HEK293 (cell line): Measurements from ENCODE around the gene ADNP.

Experiments used
- KLF9 ChIP-seq: fragments of 450-650 bp; formaldehyde crosslinking; IDR thresholded peaks from 2 replicates; pipeline ENCODE4 v1.5.1; 2016; ENCODE audit warnings: missing biosample characterization, missing genetic modification characterization, low read depth
- OVOL3 ChIP-seq: fragments of 450-650 bp; formaldehyde crosslinking; IDR thresholded peaks from 2 replicates; pipeline ENCODE4 v1.5.1; 2016; ENCODE audit warnings: missing biosample characterization, missing genetic modification characterization
- REPIN1 ChIP-seq: fragments of 450-650 bp; formaldehyde crosslinking; IDR thresholded peaks from 2 replicates; pipeline ENCODE4 v1.5.1; 2017; ENCODE audit warnings: missing biosample characterization, missing genetic modification characterization, low read depth
- ZFP3 ChIP-seq: fragments of 450-650 bp; formaldehyde crosslinking; IDR thresholded peaks from 2 replicates; pipeline ENCODE4 v1.5.1; 2016; ENCODE audit warnings: low read depth, missing biosample characterization, missing genetic modification characterization
- ZNF202 ChIP-seq: fragments of 450-650 bp; formaldehyde crosslinking; IDR thresholded peaks from 2 replicates; pipeline ENCODE4 v1.5.1; 2016; ENCODE audit warnings: missing biosample characterization, missing genetic modification characterization, borderline replicate concordance
- ZNF404 ChIP-seq: fragments of 450-650 bp; formaldehyde crosslinking; IDR thresholded peaks from 2 replicates; pipeline ENCODE4 v1.5.1; 2017; ENCODE audit warnings: missing biosample characterization, missing genetic modification characterization
- ZNF423 ChIP-seq: fragments of 450-650 bp; formaldehyde crosslinking; IDR thresholded peaks from 2 replicates; pipeline ENCODE4 v1.5.1; 2016; ENCODE audit warnings: missing biosample characterization, missing genetic modification characterization
- ZNF473 ChIP-seq: fragments of 450-650 bp; formaldehyde crosslinking; IDR thresholded peaks from 2 replicates; pipeline ENCODE4 v1.5.1; 2017; ENCODE audit warnings: missing biosample characterization, missing genetic modification characterization
- ZNF521 ChIP-seq: fragments of 450-650 bp; formaldehyde crosslinking; IDR thresholded peaks from 2 replicates; pipeline ENCODE4 v1.5.1; 2017; ENCODE audit warnings: missing biosample characterization, mild to moderate bottlenecking, missing genetic modification characterization
- ZNF549 ChIP-seq: fragments of 450-650 bp; IDR thresholded peaks from 2 replicates; pipeline ENCODE4 v1.5.1; 2018; ENCODE audit warnings: missing biosample characterization, missing genetic modification characterization, mild to moderate bottlenecking, inconsistent platforms, moderate library complexity
- ZNF623 ChIP-seq: fragments of 450-650 bp; formaldehyde crosslinking; IDR thresholded peaks from 2 replicates; pipeline ENCODE4 v1.5.1; 2016; ENCODE audit warnings: missing biosample characterization, missing genetic modification characterization
- ZNF629 ChIP-seq: fragments of 450-650 bp; formaldehyde crosslinking; IDR thresholded peaks from 2 replicates; pipeline ENCODE4 v1.5.1; 2017; ENCODE audit warnings: missing biosample characterization, missing genetic modification characterization
- ZNF658 ChIP-seq: fragments of 450-650 bp; formaldehyde crosslinking; IDR thresholded peaks from 2 replicates; pipeline ENCODE4; 2016; ENCODE audit warnings: missing biosample characterization, missing genetic modification characterization
- ZNF707 ChIP-seq: fragments of 450-650 bp; formaldehyde crosslinking; IDR thresholded peaks from 2 replicates; pipeline ENCODE4 v1.5.1; 2016; ENCODE audit warnings: missing biosample characterization, missing genetic modification characterization
- ZNF747 ChIP-seq: fragments of 450-650 bp; formaldehyde crosslinking; IDR thresholded peaks from 2 replicates; pipeline ENCODE4 v1.5.1; 2016; ENCODE audit warnings: missing biosample characterization, missing genetic modification characterization
- ZNF768 ChIP-seq: fragments of 450-650 bp; formaldehyde crosslinking; IDR thresholded peaks from 2 replicates; pipeline ENCODE4 v1.5.1; 2018; ENCODE audit warnings: missing biosample characterization, mild to moderate bottlenecking, missing genetic modification characterization
- ZNF785 ChIP-seq: fragments of 450-650 bp; formaldehyde crosslinking; IDR thresholded peaks from 2 replicates; pipeline ENCODE4 v1.5.1; 2016; ENCODE audit warnings: missing biosample characterization, missing genetic modification characterization
- TF ChIP-seq, protein P1 (sequence below): fragments of 450-650 bp; formaldehyde crosslinking; IDR thresholded peaks from 2 replicates; pipeline ENCODE4 v1.5.1; 2016; ENCODE audit warnings: missing biosample characterization, missing genetic modification characterization
- TF ChIP-seq, protein P2 (sequence below): fragments of 450-650 bp; IDR thresholded peaks from 2 replicates; pipeline ENCODE4 v1.5.1; 2018; ENCODE audit warnings: missing biosample characterization, mild to moderate bottlenecking, missing genetic modification characterization
- TF ChIP-seq, protein P3 (sequence below): fragments of 450-650 bp; formaldehyde crosslinking; IDR thresholded peaks from 2 replicates; pipeline ENCODE4 v1.5.1; 2016; ENCODE audit warnings: missing biosample characterization, missing genetic modification characterization
- TF ChIP-seq, protein P4 (sequence below): fragments of 450-650 bp; formaldehyde crosslinking; conservative IDR thresholded peaks from 2 replicates; pipeline ENCODE4 v1.5.1; 2016; ENCODE audit warnings: low read depth, missing biosample characterization, missing genetic modification characterization
- TF ChIP-seq, protein P5 (sequence below): fragments of 450-650 bp; formaldehyde crosslinking; IDR thresholded peaks from 2 replicates; pipeline ENCODE4 v1.5.1; 2016; ENCODE audit warnings: missing biosample characterization, missing genetic modification characterization, low read depth
- TF ChIP-seq, protein P6 (sequence below): fragments of 450-650 bp; formaldehyde crosslinking; IDR thresholded peaks from 2 replicates; pipeline ENCODE4 v1.5.1; 2016; ENCODE audit warnings: missing biosample characterization, missing genetic modification characterization
- TF ChIP-seq, protein P7 (sequence below): fragments of 450-650 bp; formaldehyde crosslinking; IDR thresholded peaks from 2 replicates; pipeline ENCODE4 v1.5.1; 2017; ENCODE audit warnings: missing biosample characterization, missing genetic modification characterization

ADNP gene

DNA sequence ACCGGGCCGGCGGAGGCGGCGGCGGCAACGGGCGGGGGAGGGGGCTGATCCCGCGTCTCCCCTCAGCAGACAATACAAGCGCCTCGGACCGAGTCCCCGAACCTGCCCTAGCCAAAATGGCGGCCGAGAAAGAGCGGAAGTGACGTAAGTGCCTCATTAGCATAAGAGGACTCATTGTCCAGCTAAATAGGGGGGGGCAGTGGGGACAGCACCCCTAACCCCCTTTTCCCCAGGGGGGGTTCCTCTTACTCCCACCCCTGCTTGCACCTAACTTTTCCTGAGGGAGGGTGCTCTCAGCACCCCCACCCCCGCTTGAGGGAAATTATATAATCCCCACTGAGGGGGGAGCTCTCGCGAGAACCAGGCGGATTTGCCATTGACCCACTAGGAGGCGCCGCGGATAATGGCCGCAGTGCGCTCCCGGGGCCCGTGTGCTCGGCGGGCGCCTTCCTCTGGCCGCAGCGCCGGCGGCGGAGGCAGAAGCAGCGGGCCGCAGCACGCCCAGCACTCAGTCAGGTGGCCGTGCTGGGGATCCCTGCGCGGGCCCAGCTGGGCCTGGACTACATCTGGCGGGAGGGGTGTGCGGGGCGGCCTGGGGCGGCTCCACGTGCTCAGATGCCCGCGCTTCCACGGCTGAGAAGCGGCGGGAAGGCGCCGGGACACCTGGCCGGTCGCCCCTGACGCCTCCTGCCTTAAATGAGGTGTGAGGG is at the start of gene ADNP (continued):
- TF ChIP-seq, protein P1, sequence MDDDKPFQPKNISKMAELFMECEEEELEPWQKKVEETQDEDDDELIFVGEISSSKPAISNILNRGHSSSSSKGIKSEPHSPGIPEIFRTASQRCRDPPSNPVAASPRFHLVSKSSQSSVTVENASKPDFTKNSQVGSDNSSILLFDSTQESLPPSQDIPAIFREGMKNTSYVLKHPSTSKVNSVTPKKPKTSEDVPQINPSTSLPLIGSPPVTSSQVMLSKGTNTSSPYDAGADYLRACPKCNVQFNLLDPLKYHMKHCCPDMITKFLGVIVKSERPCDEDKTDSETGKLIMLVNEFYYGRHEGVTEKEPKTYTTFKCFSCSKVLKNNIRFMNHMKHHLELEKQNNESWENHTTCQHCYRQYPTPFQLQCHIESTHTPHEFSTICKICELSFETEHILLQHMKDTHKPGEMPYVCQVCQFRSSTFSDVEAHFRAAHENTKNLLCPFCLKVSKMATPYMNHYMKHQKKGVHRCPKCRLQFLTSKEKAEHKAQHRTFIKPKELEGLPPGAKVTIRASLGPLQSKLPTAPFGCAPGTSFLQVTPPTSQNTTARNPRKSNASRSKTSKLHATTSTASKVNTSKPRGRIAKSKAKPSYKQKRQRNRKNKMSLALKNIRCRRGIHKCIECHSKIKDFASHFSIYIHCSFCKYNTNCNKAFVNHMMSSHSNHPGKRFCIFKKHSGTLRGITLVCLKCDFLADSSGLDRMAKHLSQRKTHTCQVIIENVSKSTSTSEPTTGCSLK (tag by site-specific recombination): no peak
- no peak for TF ChIP-seq ZNF521 (tag by site-specific recombination)
- TF ChIP-seq, protein P2, sequence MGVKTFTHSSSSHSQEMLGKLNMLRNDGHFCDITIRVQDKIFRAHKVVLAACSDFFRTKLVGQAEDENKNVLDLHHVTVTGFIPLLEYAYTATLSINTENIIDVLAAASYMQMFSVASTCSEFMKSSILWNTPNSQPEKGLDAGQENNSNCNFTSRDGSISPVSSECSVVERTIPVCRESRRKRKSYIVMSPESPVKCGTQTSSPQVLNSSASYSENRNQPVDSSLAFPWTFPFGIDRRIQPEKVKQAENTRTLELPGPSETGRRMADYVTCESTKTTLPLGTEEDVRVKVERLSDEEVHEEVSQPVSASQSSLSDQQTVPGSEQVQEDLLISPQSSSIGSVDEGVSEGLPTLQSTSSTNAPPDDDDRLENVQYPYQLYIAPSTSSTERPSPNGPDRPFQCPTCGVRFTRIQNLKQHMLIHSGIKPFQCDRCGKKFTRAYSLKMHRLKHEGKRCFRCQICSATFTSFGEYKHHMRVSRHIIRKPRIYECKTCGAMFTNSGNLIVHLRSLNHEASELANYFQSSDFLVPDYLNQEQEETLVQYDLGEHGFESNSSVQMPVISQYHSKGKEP (tag by site-specific recombination): peak; percentile 38; the same call in 1 of the 2 replicates
- no peak for TF ChIP-seq ZNF202 (tag by site-specific recombination)
- no peak for TF ChIP-seq ZFP3 (tag by site-specific recombination)
- TF ChIP-seq ZNF629 (tag by site-specific recombination): peak; percentile 68
- TF ChIP-seq, protein P3, sequence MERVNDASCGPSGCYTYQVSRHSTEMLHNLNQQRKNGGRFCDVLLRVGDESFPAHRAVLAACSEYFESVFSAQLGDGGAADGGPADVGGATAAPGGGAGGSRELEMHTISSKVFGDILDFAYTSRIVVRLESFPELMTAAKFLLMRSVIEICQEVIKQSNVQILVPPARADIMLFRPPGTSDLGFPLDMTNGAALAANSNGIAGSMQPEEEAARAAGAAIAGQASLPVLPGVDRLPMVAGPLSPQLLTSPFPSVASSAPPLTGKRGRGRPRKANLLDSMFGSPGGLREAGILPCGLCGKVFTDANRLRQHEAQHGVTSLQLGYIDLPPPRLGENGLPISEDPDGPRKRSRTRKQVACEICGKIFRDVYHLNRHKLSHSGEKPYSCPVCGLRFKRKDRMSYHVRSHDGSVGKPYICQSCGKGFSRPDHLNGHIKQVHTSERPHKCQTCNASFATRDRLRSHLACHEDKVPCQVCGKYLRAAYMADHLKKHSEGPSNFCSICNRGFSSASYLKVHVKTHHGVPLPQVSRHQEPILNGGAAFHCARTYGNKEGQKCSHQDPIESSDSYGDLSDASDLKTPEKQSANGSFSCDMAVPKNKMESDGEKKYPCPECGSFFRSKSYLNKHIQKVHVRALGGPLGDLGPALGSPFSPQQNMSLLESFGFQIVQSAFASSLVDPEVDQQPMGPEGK: peak; percentile 98
- no peak for TF ChIP-seq ZNF423 (tag by site-specific recombination)
- TF ChIP-seq ZNF768 (tag by site-specific recombination): no peak
- TF ChIP-seq ZNF747 (tag by site-specific recombination): no peak
- TF ChIP-seq, protein P4, sequence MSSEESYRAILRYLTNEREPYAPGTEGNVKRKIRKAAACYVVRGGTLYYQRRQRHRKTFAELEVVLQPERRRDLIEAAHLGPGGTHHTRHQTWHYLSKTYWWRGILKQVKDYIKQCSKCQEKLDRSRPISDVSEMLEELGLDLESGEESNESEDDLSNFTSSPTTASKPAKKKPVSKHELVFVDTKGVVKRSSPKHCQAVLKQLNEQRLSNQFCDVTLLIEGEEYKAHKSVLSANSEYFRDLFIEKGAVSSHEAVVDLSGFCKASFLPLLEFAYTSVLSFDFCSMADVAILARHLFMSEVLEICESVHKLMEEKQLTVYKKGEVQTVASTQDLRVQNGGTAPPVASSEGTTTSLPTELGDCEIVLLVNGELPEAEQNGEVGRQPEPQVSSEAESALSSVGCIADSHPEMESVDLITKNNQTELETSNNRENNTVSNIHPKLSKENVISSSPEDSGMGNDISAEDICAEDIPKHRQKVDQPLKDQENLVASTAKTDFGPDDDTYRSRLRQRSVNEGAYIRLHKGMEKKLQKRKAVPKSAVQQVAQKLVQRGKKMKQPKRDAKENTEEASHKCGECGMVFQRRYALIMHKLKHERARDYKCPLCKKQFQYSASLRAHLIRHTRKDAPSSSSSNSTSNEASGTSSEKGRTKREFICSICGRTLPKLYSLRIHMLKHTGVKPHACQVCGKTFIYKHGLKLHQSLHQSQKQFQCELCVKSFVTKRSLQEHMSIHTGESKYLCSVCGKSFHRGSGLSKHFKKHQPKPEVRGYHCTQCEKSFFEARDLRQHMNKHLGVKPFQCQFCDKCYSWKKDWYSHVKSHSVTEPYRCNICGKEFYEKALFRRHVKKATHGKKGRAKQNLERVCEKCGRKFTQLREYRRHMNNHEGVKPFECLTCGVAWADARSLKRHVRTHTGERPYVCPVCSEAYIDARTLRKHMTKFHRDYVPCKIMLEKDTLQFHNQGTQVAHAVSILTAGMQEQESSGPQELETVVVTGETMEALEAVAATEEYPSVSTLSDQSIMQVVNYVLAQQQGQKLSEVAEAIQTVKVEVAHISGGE (tag by site-specific recombination): peak; percentile 68
- TF ChIP-seq, protein P5, sequence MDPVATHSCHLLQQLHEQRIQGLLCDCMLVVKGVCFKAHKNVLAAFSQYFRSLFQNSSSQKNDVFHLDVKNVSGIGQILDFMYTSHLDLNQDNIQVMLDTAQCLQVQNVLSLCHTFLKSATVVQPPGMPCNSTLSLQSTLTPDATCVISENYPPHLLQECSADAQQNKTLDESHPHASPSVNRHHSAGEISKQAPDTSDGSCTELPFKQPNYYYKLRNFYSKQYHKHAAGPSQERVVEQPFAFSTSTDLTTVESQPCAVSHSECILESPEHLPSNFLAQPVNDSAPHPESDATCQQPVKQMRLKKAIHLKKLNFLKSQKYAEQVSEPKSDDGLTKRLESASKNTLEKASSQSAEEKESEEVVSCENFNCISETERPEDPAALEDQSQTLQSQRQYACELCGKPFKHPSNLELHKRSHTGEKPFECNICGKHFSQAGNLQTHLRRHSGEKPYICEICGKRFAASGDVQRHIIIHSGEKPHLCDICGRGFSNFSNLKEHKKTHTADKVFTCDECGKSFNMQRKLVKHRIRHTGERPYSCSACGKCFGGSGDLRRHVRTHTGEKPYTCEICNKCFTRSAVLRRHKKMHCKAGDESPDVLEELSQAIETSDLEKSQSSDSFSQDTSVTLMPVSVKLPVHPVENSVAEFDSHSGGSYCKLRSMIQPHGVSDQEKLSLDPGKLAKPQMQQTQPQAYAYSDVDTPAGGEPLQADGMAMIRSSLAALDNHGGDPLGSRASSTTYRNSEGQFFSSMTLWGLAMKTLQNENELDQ (tag by site-specific recombination): no peak
- no peak for TF ChIP-seq ZNF549 (tag by site-specific recombination)
- no peak for TF ChIP-seq ZNF473
- TF ChIP-seq ZNF623: no peak
- TF ChIP-seq ZNF658 (tag by site-specific recombination): no peak
- TF ChIP-seq REPIN1 (tag by site-specific recombination): no peak
- no peak for TF ChIP-seq ZNF707 (tag by site-specific recombination)
- TF ChIP-seq ZNF785 (tag by site-specific recombination): no peak
- TF ChIP-seq, protein P6, sequence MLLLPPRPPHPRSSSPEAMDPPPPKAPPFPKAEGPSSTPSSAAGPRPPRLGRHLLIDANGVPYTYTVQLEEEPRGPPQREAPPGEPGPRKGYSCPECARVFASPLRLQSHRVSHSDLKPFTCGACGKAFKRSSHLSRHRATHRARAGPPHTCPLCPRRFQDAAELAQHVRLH (tag by site-specific recombination): no peak
- no peak for TF ChIP-seq OVOL3 (tag by site-specific recombination)
- TF ChIP-seq, protein P7, sequence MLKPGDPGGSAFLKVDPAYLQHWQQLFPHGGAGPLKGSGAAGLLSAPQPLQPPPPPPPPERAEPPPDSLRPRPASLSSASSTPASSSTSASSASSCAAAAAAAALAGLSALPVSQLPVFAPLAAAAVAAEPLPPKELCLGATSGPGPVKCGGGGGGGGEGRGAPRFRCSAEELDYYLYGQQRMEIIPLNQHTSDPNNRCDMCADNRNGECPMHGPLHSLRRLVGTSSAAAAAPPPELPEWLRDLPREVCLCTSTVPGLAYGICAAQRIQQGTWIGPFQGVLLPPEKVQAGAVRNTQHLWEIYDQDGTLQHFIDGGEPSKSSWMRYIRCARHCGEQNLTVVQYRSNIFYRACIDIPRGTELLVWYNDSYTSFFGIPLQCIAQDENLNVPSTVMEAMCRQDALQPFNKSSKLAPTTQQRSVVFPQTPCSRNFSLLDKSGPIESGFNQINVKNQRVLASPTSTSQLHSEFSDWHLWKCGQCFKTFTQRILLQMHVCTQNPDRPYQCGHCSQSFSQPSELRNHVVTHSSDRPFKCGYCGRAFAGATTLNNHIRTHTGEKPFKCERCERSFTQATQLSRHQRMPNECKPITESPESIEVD (tag by site-specific recombination): no peak
- no peak for TF ChIP-seq ZNF404 (tag by site-specific recombination)
- TF ChIP-seq KLF9 (tag by site-specific recombination): 0 out of 2 replicates have a peak, but pooled peaks have one; percentile 30
